ENCODE data around the gene STAG3. TPM values are rescaled to one million over a fixed set of nuclear protein-coding genes. Genes with fewer than 3 reads are reported as not detected.
"Not testable (repeated sequence)": the region's sequence is repeated elsewhere in the genome, so short reads cannot be mapped to it uniquely, and the experiment has no call there.

STAG3 gene
- total RNA-seq, 1 donor from 2014 or later, result not detected

GRCh38 chr7:100213672-100214071 lies 36.0 kb downstream of the STAG3 start:
- no peaks in the 10 kb centered on the region for H3K36me3 ChIP-seq
- no peaks in the 10 kb centered on the region for H3K27me3 ChIP-seq
- TF ChIP-seq POLR2AphosphoS5 (IDR thresholded peaks at IDR 0.05; ENCODE audit: insufficient read depth in 1 of 2, low read depth in 1 of 2) (no peak), CTCF (IDR thresholded peaks at IDR 0.05) (no peak), POLR2A (IDR thresholded peaks at IDR 0.05) (no peak)
- DNase-seq (ENCODE audit: extremely low spot score in 2 of 2), result no peak
- peaks cover 4% of the 10 kb centered on the region for H3K4me1 ChIP-seq
- no peak overlapping the region for H3K4me3 ChIP-seq
- H3K27ac ChIP-seq, result no peak overlapping the region
- intact Hi-C loops (cut with DNase I), result loop anchor here (10.0 kb wide), 1 partner anchor 79 kb away; no protein-coding TSS in a partner anchor
- H3K9me3 ChIP-seq, result no peaks in the 10 kb centered on the region

- not testable (repeated sequence) for H3K9me3 ChIP-seq; H3K36me3 ChIP-seq; H3K27ac ChIP-seq; H3K4me1 ChIP-seq; H3K4me3 ChIP-seq; DNase-seq (ENCODE audit: extremely low spot score in 2 of 2); H3K27me3 ChIP-seq
- intact Hi-C loops (cut with DNase I), result loop anchor here (10.0 kb wide), 1 partner anchor 80 kb away; no protein-coding TSS in a partner anchor
These were observed 36.6 kb downstream of the STAG3 start for GRCh38 chr7:100214356-100214755.

- H3K36me3 ChIP-seq, result no peaks in the 10 kb centered on the region
- no peak overlapping the region for H3K4me3 ChIP-seq
- no peaks in the 10 kb centered on the region for H3K9me3 ChIP-seq
- DNase-seq (ENCODE audit: extremely low spot score in 2 of 2), result no peak
- H3K27me3 ChIP-seq, result no peaks in the 10 kb centered on the region
- H3K27ac ChIP-seq, result no peak overlapping the region
- intact Hi-C loops (cut with DNase I), result loop anchor here (10.0 kb wide), 1 partner anchor 81 kb away; no protein-coding TSS in a partner anchor
- peaks cover 4% of the 10 kb centered on the region for H3K4me1 ChIP-seq
- TF ChIP-seq CTCF (IDR thresholded peaks at IDR 0.05) (no peak), POLR2AphosphoS5 (IDR thresholded peaks at IDR 0.05; ENCODE audit: insufficient read depth in 1 of 2, low read depth in 1 of 2) (peak in 1 of 2 donors; percentile 12), POLR2A (IDR thresholded peaks at IDR 0.05) (no peak)
These were observed 38.2 kb downstream of the STAG3 start for GRCh38 chr7:100215895-100216294.

- H3K27ac ChIP-seq; H3K27me3 ChIP-seq; H3K9me3 ChIP-seq; H3K36me3 ChIP-seq; H3K4me1 ChIP-seq; H3K4me3 ChIP-seq; DNase-seq (ENCODE audit: extremely low spot score in 2 of 2): not testable (repeated sequence)
- intact Hi-C loops (cut with DNase I), result loop anchor here (10.0 kb wide), 1 partner anchor 83 kb away; no protein-coding TSS in a partner anchor
- peak in 1 of 3 experiments; percentile 37 for TF ChIP-seq CTCF (IDR thresholded peaks at IDR 0.05)
These were observed 40.2 kb downstream of the STAG3 start for GRCh38 chr7:100217934-100218333.

GRCh38 chr7:100219271-100219737 lies 41.6 kb downstream of the STAG3 start:
- Histone ChIP-seq H3K36me3 (no peaks in the 10 kb centered on the region), H3K4me1 (peaks cover 4% of the 10 kb centered on the region), H3K9me3 (no peaks in the 10 kb centered on the region), H3K27ac (no peak overlapping the region), H3K4me3 (no peak overlapping the region), H3K27me3 (no peaks in the 10 kb centered on the region)
- intact Hi-C loops (cut with DNase I), result loop anchor here (10.0 kb wide), 1 partner anchor 85 kb away; no protein-coding TSS in a partner anchor
- TF ChIP-seq POLR2AphosphoS5 (IDR thresholded peaks at IDR 0.05; ENCODE audit: insufficient read depth in 1 of 2, low read depth in 1 of 2) (no peak), CTCF (IDR thresholded peaks at IDR 0.05) (no peak), POLR2A (IDR thresholded peaks at IDR 0.05) (no peak)
- DNase-seq (ENCODE audit: extremely low spot score in 2 of 2), result no peak

GRCh38 chr7:100219801-100220585 lies 42.3 kb downstream of the STAG3 start, which contains the start of gene PVRIG:
PVRIG (plus strand) TSS chr7:100219949; CDS start chr7:100219971, 22 bp downstream.
- intact Hi-C loops (cut with DNase I), result loop anchor here (10.0 kb wide), 1 partner anchor 85 kb away; no protein-coding TSS in a partner anchor

More at GRCh38 chr7:100219801-100220585, 42.3 kb downstream of the STAG3 start, which contains the start of gene PVRIG:
- not testable (repeated sequence) for H3K36me3 ChIP-seq; DNase-seq (ENCODE audit: extremely low spot score in 2 of 2); H3K4me1 ChIP-seq; H3K9me3 ChIP-seq; H3K27me3 ChIP-seq
- peak within 1 kb of the TSS; percentile 27 for H3K27ac ChIP-seq
- peak within 1 kb of the TSS; percentile 16 to 19 for H3K4me3 ChIP-seq
